OCI-LY7 (cell line): ENCODE data around the gene SMC1A.

Experiments used
- CTCF ChIP-seq: fragments of 200-600 bp; sonication (generic); conservative IDR thresholded peaks from 2 replicates; pipeline ENCODE4 v1.5.1; 2014; ENCODE audit warnings: mild to moderate bottlenecking, antibody characterized with exemption, low read length, moderate library complexity, mixed read lengths
- EZH2phosphoT487 ChIP-seq: fragments of 200-600 bp; sonication (generic); IDR thresholded peaks from 2 replicates; pipeline ENCODE4 v1.6.1; 2018; ENCODE audit warnings: low read depth, borderline replicate concordance, mild to moderate bottlenecking, mixed run types, antibody characterized with exemption, low read length, moderate library complexity, mixed read lengths

- TF ChIP-seq CTCF (0 out of 2 replicates have a peak, but pooled peaks have one; percentile 22), EZH2phosphoT487 (no peak)
Observed at GRCh38 chrX:53374923-53375322, 47.5 kb downstream of the SMC1A start.
